H1 (cell line): ENCODE data around the gene SSU72.

Source experiments
- CEBPB ChIP-seq: IDR thresholded peaks from 2 replicates; pipeline ENCODE4 v1.6.1; 2012; ENCODE audit warnings: low read depth, low read length
- JUN ChIP-seq: IDR thresholded peaks from 2 replicates; pipeline ENCODE4 v1.6.1; 2011; ENCODE audit warnings: low read depth, mild to moderate bottlenecking, improper control_type of control experiment, low read length
- TBP ChIP-seq: IDR thresholded peaks from 2 replicates; pipeline ENCODE4 v1.6.1; 2011; ENCODE audit warnings: low read depth, low read length, improper control_type of control experiment
- YY1 ChIP-seq: IDR thresholded peaks from 2 replicates; pipeline ENCODE4 v1.6.1; 2011; ENCODE audit warnings: low read depth, mild to moderate bottlenecking, low read length

DNA sequence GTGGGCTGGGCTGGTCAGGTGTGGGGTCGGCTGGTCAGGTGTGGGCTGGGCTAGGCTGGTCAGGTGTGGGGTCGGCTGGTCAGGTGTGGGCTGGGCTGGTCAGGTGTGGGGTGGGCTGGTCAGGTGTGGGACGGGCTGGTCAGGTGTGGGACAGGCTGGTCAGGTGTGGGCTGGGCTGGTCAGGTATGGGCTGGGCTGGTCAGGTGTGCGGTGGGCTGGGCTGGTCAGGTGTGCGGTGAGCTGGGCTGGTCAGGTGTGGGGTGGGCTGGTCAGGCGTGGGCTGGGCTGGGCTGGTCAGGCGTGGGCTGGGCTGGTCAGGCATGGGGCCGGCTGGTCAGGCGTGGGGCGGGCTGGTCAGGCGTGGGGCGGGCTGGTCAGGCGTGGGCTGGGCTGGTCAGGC lies 31.6 kb upstream of the SSU72 start:
- TF ChIP-seq YY1 (no peak), JUN (no peak), CEBPB (no peak), TBP (no peak)
